GM12875 (cell line): ENCODE data around the gene FAM24B.

ENCODE experiments used
- H3K4me3 ChIP-seq: one replicate; pipeline ENCODE4 v1.5.1; 2011; ENCODE audit warnings: low read depth, low read length, control low read depth
- CTCF ChIP-seq: IDR thresholded peaks from 2 replicates; pipeline ENCODE4 v1.5.1; 2011; ENCODE audit warnings: low read depth, mild to moderate bottlenecking, control low read depth, inconsistent platforms, low read length, moderate library complexity, borderline replicate concordance; ENCODE audit not compliant: insufficient read depth

The FAM24B gene

GRCh38 chr10:122854648-122855047 is 24.7 kb downstream of the FAM24B start:
- H3K4me3 ChIP-seq: no peak overlapping the region
- TF ChIP-seq CTCF: no peak

- TF ChIP-seq CTCF: no peak
- H3K4me3 ChIP-seq: no peak overlapping the region
Observed at GRCh38 chr10:122853665-122854313, 25.6 kb downstream of the FAM24B start.

GRCh38 chr10:122852261-122852660 is 27.1 kb downstream of the FAM24B start:
- TF ChIP-seq CTCF: no peak
- no peak overlapping the region for H3K4me3 ChIP-seq

- TF ChIP-seq CTCF: no peak
- H3K4me3 ChIP-seq: no peak overlapping the region
Observed at GRCh38 chr10:122850705-122851640, 28.4 kb downstream of the FAM24B start.

GRCh38 chr10:122849900-122850605 is 29.3 kb downstream of the FAM24B start:
- H3K4me3 ChIP-seq: no peak overlapping the region
- no peak for TF ChIP-seq CTCF

- H3K4me3 ChIP-seq: no peak overlapping the region
- no peak for TF ChIP-seq CTCF
Observed at GRCh38 chr10:122849090-122849489, 30.3 kb downstream of the FAM24B start.
